GM21528 (cell line): ENCODE data around the gene HIVEP2.

Experiments used
- ATAC-seq: cut with Tn5 transposase; IDR thresholded peaks from one replicate; pipeline ENCODE4 v1.9.1; 2021; ENCODE audit warnings: mild to moderate bottlenecking, moderate library complexity; ENCODE audit not compliant: unreplicated experiment, low FRiP score

Gene HIVEP2

DNA sequence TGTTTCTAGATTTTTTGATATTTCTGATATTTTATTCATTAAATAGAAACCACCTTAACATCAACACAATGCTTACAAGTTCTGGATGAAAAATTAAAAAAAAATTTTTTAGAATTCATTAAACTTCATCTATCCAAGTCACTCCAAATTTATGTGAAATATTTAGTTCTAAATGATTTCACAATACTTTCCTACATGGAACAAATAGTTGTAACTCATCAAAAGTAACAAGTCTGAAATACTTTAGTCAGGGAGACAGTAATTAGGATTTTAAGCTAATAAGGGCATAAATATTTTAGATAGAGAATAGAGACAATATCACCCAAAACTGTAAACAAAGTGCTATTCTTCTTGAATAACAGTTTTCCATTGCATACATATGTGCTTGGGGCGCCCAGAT, 147.8 kb downstream of the HIVEP2 start:
- ATAC-seq = no peak

- no peak for ATAC-seq
Observed at GRCh38 chr6:142796571-142796970, 148.4 kb downstream of the HIVEP2 start.

DNA sequence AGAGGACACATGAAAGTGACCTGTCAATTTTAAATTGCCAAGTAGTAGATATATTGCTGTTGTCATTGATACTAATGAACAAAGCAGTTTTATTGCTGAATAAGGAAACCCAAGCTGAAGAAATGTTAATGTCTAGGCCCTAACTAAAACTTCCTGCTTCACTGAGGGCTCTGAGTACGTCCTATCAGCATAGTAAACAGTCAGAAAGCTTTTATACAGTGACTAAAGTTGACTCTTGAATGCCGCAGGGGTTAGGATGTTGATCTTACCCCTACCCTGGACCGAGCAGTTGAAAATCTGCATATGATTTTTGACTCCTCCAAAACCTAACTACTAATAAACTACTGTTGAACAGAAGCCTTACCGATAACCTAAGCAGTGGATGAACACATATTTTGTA, 149.0 kb downstream of the HIVEP2 start:
- no peak for ATAC-seq

DNA sequence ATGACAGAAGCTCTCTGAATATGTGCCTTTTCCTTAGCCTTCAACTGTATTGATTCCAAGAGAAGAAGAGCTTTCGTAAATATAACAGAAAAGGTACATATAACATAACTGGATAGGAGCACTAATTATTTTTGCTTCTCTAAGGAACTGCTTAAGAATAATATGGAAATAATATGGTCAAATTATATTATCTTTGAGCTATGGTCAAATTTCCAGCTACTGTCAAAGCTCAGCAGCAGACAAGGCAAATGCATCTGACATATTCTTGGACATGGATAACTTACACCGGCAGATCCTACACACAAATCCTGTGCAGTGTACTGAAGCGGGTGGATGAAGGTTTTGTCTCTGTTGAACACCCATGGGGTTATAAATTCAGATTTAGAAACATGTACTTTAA, 150.6 kb downstream of the HIVEP2 start:
- ATAC-seq = no peak

GRCh38 chr6:142790257-142790656, 154.7 kb downstream of the HIVEP2 start:
- ATAC-seq = no peak

GRCh38 chr6:142787422-142787821, 157.6 kb downstream of the HIVEP2 start:
- no peak for ATAC-seq

DNA sequence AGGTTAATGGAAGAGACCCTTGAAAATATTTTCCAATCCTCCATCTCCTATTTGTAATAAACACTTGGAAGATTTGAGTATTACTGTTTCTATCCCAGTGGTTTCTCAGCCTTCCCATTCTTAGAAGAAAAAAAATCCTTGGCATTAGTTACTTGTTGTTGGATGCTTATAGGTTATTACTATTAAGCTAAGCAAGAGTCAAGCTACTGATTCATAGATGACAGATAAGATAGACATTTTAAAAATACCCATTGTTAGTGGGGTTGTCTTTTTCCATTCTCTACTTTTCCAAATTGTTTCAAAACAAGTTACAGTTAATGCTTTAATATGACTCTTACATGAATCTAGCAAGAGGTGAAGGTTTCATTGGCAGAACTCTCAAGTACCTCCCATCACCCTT, 158.5 kb downstream of the HIVEP2 start:
- no peak for ATAC-seq

DNA sequence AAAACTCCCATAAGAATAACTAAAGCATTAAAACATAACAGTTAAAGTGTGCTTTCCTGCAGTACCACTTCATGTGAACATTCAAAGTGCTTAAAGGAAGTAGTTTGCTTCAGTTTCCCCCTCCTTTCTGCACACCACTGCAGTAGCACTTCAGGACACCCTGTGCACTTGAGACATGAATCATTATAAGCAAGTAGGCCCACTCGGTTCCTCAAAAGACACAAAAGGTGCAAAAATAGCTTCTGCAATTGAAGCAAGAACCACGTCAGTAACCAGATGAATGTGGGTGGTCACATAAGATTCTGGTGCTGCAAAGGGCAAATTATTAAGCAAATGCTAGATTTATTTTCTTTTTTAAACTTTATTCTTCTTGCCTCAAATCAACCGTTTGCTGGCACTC, 160.6 kb downstream of the HIVEP2 start:
- ATAC-seq = peak; percentile 98

DNA sequence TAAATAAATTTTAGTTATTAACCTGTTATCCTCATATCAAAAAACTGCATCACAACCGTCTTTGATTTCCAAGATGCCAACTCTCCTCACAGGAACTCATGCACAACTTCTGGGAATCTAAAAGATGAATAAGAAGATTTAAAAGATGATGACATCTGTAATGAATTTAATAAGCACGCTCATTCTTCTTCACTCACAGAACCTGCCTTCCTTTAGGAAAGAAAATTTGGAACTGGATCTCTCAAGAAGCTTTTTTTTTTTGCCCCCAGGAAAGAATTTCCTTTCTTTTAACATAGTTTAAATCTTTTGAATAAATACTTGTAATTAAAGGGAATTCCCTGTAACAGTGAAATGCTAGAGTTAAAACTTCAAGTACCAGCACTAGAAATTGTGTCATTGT, 161.5 kb downstream of the HIVEP2 start:
- ATAC-seq = no peak

DNA sequence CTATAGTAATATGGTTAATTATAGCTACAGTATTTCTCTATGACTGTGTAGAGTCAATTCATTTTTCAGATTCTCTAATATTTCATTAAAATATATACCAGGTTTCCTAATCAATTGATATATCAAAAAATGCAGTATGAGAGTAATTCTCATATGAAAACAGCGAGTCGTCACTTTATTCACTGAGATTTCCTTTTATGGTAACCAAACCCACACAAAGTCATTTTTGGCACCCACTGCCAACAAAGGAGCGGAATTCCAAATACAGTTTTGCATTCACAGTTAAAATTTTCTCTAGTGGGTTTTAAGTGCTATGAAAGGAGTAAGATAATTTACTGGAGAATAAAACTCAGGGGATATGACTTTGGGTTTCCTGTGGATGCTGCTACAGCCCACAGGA, 163.8 kb downstream of the HIVEP2 start:
- no peak for ATAC-seq

GRCh38 chr6:142773859-142774648, 170.9 kb downstream of the HIVEP2 start:
- ATAC-seq = no peak

- ATAC-seq = no peak
Observed at GRCh38 chr6:142773324-142773723, 171.7 kb downstream of the HIVEP2 start.

- no peak for ATAC-seq
Observed at GRCh38 chr6:142771162-142771561, 173.8 kb downstream of the HIVEP2 start.

- no peak for ATAC-seq
Observed at GRCh38 chr6:142765306-142765705, 179.7 kb downstream of the HIVEP2 start.

- no peak for ATAC-seq
Observed at GRCh38 chr6:142764311-142764710, 180.7 kb downstream of the HIVEP2 start.

DNA sequence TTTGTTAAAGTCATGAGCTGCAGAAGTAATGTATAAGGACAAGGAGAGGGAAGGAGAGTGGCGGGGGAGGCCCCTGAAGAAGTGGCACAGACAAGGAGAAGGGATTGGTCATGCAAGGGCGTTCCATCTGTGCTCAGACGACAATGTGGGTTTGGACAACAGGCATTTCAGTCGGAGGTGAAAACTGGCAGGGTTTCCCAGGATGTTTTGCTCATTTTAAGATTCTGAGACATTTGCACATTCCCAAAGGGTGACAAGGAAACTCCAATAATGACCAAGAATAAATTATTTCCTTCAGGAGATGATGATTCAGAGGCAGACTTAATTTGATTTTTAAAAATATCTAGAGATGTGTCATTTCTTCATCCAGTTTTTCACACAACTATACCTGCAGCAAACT, 181.8 kb downstream of the HIVEP2 start:
- ATAC-seq = no peak

DNA sequence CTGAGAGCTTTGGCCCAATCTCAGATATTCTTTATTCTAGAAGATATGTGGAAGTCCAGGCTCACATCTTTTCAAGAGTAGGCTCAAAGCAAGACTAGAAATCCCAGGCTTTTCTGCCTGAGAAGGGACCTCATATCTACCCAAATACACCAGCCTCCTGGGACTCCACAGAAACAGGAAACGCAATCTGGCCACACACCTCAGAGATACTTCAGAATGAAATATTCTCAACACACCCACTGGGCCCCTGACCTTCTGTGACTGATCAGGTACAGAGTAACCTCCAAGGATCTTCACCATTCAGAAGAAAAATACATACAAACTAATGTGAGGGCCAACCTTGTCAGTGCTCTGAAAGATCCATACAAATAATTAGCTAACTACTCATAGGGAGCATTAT, 183.2 kb downstream of the HIVEP2 start:
- ATAC-seq = no peak

DNA sequence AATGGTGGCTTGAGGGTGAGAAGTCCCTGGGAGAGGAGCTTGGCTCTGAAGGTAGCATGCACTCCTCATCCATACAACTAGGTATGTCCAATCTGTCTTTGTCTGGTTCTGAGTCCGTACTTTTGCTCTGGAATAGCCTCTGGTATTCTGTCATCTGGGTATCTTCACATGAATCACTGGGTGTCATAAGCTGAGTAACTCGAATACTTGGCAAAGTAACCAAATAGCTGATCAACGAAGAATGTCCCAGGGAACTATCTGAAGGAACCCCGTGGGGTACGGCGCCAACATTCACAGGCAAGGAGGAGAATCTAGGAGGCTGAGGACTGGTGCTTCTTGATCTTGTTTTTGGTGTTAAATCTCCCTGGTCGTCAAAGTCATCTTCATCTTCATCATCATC, 184.8 kb downstream of the HIVEP2 start:
- ATAC-seq = no peak

DNA sequence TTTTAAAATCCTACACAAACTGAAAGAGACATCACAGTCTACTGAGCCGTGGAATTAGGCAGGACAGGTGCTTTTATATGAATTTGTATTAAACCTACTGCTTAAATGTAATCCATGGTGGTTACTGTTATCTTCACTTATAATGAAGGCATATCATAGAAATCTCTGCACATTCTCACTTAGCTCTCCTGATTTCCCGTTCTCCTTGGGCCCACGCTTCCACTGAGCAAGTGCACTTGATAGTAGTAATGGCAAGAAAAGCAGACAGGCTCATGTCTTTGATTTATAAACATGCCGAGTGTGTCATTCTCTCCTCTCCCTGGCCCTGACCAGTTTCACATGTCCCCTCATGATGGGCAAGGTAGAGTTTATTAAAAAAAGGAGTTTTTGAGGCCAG, 186.3 kb downstream of the HIVEP2 start:
- ATAC-seq = no peak

DNA sequence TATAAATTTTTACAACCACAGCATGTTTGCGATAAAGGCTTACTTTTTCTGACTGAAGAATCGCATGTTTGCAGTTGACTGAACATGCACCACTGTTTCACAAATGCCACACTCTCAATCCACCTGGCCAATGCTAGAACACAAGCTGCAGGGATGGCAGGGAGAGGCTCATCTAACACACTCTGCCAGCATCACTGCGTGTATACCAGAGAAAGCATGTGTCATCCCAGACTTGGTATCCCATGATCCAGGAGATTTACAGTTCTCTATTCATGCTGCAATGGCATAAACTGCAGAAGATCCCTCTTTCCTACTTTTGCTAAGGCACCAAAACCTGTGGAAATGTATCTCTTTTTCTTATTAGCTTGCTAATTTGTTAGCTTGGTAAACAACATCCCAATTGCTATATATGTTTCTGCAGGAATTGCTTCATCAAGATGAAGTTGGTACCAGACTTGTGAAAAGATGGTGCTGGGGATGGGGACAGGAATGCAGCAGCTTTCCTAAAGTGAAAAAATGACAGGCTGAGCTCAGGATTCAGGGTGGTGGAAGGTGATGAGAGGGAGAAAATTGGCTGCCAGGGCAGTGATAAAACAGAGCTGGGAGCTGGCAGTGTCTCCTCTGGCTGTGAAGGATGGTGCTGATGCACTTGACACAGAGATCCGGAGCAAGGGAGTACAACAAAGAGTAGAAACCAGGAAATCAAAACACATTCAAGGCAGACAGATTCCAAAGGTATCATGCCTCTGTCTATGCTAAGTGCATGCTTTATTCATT, 186.9 kb downstream of the HIVEP2 start:
- no peak for ATAC-seq

GRCh38 chr6:142756215-142756630, 188.8 kb downstream of the HIVEP2 start:
- ATAC-seq = no peak

GRCh38 chr6:142753196-142753595, 191.8 kb downstream of the HIVEP2 start:
- no peak for ATAC-seq
